ENCODE measurements around the gene STX2.

Gene STX2

DNA sequence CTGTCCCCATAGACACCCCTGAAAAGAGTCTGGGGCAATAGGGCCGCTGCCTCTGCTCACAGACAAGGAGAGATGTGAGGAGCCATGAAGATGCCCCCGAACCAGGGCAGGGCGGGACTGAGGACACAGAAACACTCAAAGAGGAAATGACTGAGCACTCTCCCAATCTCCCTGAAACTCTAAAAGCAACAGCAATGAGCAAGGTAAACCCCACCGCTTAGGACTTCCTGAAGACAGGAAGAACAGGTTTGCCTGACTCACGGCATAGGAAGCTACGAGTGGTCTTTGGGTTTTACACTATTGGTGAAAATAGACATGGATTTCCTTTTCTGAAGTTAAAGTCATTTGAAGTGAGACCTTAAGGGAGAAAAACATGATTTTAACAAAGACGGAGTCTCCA lies 32.5 kb downstream of the STX2 start:
- Histone ChIP-seq H3K27ac (ENCODE audit: low read depth, low read length) (no peak overlapping the region), H3K4me3 (ENCODE audit: low read length) (no peak overlapping the region), H3K9me3 (ENCODE audit: control insufficient read depth, insufficient read depth, low read length) (no peaks in the 10 kb centered on the region), H3K79me2 (ENCODE audit: control insufficient read depth, low read length) (no peaks in the 10 kb centered on the region), H3K36me3 (ENCODE audit: control insufficient read depth, low read length) (peaks cover 61% of the 10 kb centered on the region), H3K4me2 (ENCODE audit: low read length) (no peak overlapping the region), H3K27me3 (ENCODE audit: control insufficient read depth, low read length) (no peaks in the 10 kb centered on the region), H3K9me2 (replicated peaks; ENCODE audit: control insufficient read depth, low read length) (no peaks in the 10 kb centered on the region), H3F3A (ENCODE audit: control insufficient read depth, insufficient read depth) (no peaks in the 10 kb centered on the region), H3K4me1 (ENCODE audit: control insufficient read depth, low read length) (no peaks in the 10 kb centered on the region), H4K20me1 (ENCODE audit: control insufficient read depth, insufficient read depth, low read depth, low read length) (no peaks in the 10 kb centered on the region)
- TF ChIP-seq EZH2phosphoT487 (IDR thresholded peaks at IDR 0.05; ENCODE audit: borderline replicate concordance, low read length): no peak
- TF ChIP-seq, protein P1, sequence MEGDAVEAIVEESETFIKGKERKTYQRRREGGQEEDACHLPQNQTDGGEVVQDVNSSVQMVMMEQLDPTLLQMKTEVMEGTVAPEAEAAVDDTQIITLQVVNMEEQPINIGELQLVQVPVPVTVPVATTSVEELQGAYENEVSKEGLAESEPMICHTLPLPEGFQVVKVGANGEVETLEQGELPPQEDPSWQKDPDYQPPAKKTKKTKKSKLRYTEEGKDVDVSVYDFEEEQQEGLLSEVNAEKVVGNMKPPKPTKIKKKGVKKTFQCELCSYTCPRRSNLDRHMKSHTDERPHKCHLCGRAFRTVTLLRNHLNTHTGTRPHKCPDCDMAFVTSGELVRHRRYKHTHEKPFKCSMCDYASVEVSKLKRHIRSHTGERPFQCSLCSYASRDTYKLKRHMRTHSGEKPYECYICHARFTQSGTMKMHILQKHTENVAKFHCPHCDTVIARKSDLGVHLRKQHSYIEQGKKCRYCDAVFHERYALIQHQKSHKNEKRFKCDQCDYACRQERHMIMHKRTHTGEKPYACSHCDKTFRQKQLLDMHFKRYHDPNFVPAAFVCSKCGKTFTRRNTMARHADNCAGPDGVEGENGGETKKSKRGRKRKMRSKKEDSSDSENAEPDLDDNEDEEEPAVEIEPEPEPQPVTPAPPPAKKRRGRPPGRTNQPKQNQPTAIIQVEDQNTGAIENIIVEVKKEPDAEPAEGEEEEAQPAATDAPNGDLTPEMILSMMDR (IDR thresholded peaks at IDR 0.05; ENCODE audit: low read depth, low read length, poor library complexity, severe bottlenecking): no peak

DNA sequence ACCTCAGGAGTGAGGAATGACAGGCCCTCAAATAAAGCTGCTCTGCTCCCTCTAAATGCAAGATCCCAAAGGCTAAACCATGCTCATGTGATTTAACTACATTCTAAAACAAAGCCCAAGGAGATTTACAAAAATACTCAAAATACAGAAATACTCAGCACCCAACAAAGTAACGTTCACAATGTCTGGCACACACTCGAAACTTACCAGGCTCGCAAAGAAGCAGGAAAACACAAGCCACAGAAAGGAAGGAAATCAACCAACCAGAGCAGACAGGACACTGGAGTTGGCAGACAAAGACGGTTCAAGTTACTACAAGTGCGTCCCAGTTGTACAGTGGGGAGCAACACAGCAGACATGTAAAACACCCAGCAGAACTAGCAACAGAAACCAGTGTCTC lies 33.4 kb downstream of the STX2 start:
- Histone ChIP-seq H3K27ac (ENCODE audit: low read depth, low read length) (no peak overlapping the region), H3F3A (ENCODE audit: control insufficient read depth, insufficient read depth) (no peaks in the 10 kb centered on the region), H3K4me1 (ENCODE audit: control insufficient read depth, low read length) (no peaks in the 10 kb centered on the region), H3K4me2 (ENCODE audit: low read length) (no peak overlapping the region), H3K27me3 (ENCODE audit: control insufficient read depth, low read length) (no peaks in the 10 kb centered on the region), H3K79me2 (ENCODE audit: control insufficient read depth, low read length) (no peaks in the 10 kb centered on the region), H3K9me3 (ENCODE audit: control insufficient read depth, insufficient read depth, low read length) (no peaks in the 10 kb centered on the region), H4K20me1 (ENCODE audit: control insufficient read depth, insufficient read depth, low read depth, low read length) (no peaks in the 10 kb centered on the region), H3K36me3 (ENCODE audit: control insufficient read depth, low read length) (peaks cover 66% of the 10 kb centered on the region), H3K4me3 (ENCODE audit: low read length) (no peak overlapping the region), H3K9me2 (replicated peaks; ENCODE audit: control insufficient read depth, low read length) (no peaks in the 10 kb centered on the region)
- TF ChIP-seq, protein P1 (IDR thresholded peaks at IDR 0.05; ENCODE audit: low read depth, low read length, poor library complexity, severe bottlenecking): no peak
- no peak for TF ChIP-seq EZH2phosphoT487 (IDR thresholded peaks at IDR 0.05; ENCODE audit: borderline replicate concordance, low read length)

DNA sequence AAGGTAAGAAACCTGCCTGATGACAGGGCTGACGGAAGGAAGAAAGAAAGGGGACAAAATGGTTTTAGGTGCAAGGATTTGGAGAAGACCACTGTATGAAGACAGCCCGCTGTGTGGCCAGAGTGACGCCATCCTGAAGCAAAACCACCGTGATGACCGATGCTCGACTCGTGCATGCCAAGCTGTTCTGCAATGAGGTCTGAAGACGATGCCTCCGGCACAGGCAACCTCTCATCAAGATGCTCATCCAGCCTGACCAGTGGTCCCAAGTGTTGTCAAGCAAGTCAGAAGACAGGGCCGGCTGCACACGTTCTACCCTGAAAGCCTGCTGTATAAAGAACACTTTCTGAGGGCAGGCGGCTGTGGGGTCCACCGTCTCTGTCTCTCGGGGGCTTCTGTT lies 34.8 kb downstream of the STX2 start:
- Histone ChIP-seq H3K27ac (ENCODE audit: low read depth, low read length) (no peak overlapping the region), H3K79me2 (ENCODE audit: control insufficient read depth, low read length) (no peaks in the 10 kb centered on the region), H4K20me1 (ENCODE audit: control insufficient read depth, insufficient read depth, low read depth, low read length) (no peaks in the 10 kb centered on the region), H3K27me3 (ENCODE audit: control insufficient read depth, low read length) (no peaks in the 10 kb centered on the region), H3K4me1 (ENCODE audit: control insufficient read depth, low read length) (no peaks in the 10 kb centered on the region), H3K9me3 (ENCODE audit: control insufficient read depth, insufficient read depth, low read length) (no peaks in the 10 kb centered on the region), H3F3A (ENCODE audit: control insufficient read depth, insufficient read depth) (no peaks in the 10 kb centered on the region), H3K4me2 (ENCODE audit: low read length) (no peak overlapping the region), H3K9me2 (replicated peaks; ENCODE audit: control insufficient read depth, low read length) (no peaks in the 10 kb centered on the region), H3K4me3 (ENCODE audit: low read length) (no peak overlapping the region), H3K36me3 (ENCODE audit: control insufficient read depth, low read length) (peaks cover 70% of the 10 kb centered on the region)
- TF ChIP-seq, protein P1 (IDR thresholded peaks at IDR 0.05; ENCODE audit: low read depth, low read length, poor library complexity, severe bottlenecking): no peak
- no peak for TF ChIP-seq EZH2phosphoT487 (IDR thresholded peaks at IDR 0.05; ENCODE audit: borderline replicate concordance, low read length)

DNA sequence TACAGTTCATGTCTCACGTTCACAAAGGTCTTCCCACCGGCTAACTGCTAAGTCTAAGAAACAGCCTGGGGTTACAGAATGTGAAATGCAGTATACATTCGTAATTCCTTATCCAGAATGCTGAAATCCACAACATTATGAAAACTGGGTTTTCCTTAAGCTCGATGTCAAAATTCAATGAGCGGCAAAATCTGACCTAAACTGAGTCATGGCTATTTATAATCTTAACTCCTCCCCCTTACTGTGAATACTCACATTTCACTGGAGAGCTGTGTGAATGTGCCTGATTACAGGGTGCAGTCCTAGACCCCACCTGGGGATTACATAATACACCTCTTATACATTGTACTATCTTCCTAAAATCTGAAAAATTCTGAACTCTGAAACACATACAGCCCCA lies 35.3 kb downstream of the STX2 start:
- Histone ChIP-seq H3K79me2 (ENCODE audit: control insufficient read depth, low read length) (no peaks in the 10 kb centered on the region), H3K4me2 (ENCODE audit: low read length) (no peak overlapping the region), H3K9me3 (ENCODE audit: control insufficient read depth, insufficient read depth, low read length) (no peaks in the 10 kb centered on the region), H3K36me3 (ENCODE audit: control insufficient read depth, low read length) (peaks cover 71% of the 10 kb centered on the region), H3K9me2 (replicated peaks; ENCODE audit: control insufficient read depth, low read length) (no peaks in the 10 kb centered on the region), H4K20me1 (ENCODE audit: control insufficient read depth, insufficient read depth, low read depth, low read length) (no peaks in the 10 kb centered on the region), H3F3A (ENCODE audit: control insufficient read depth, insufficient read depth) (no peaks in the 10 kb centered on the region), H3K27me3 (ENCODE audit: control insufficient read depth, low read length) (no peaks in the 10 kb centered on the region), H3K4me1 (ENCODE audit: control insufficient read depth, low read length) (no peaks in the 10 kb centered on the region), H3K27ac (ENCODE audit: low read depth, low read length) (no peak overlapping the region), H3K4me3 (ENCODE audit: low read length) (no peak overlapping the region)
- TF ChIP-seq, protein P1 (IDR thresholded peaks at IDR 0.05; ENCODE audit: low read depth, low read length, poor library complexity, severe bottlenecking): no peak
- TF ChIP-seq EZH2phosphoT487 (IDR thresholded peaks at IDR 0.05; ENCODE audit: borderline replicate concordance, low read length): no peak

Data from DOHH2 (cell line).